ENCODE results near the gene EIF4EBP3.
"Not testable (repeated sequence)": the region's sequence is repeated elsewhere in the genome, so short reads cannot be mapped to it uniquely, and the experiment has no call there.

GRCh38 chr5:140593070-140593469 lies 45.6 kb downstream of the EIF4EBP3 start:
- not testable (repeated sequence) for TF ChIP-seq CTCF (optimal IDR thresholded peaks at IDR 0.05 in 1 of 3, IDR thresholded peaks at IDR 0.05 in 1 of 3, conservative IDR thresholded peaks at IDR 0.05 in 1 of 3; ENCODE audit: extremely low read depth in 1 of 3, insufficient read depth in 2 of 3, low read length in 3 of 3); EZH2 (IDR thresholded peaks at IDR 0.05; ENCODE audit: low read length)

All from keratinocyte (primary cell).